ENCODE results near the gene DYNC1LI2. TPM values are rescaled to one million over a fixed set of nuclear protein-coding genes. Genes with fewer than 3 reads are reported as not detected.
"Not testable (repeated sequence)": the region's sequence is repeated elsewhere in the genome, so short reads cannot be mapped to it uniquely, and the experiment has no call there.

The DYNC1LI2 gene
- total RNA-seq: 100 to 1,000 TPM; 138 to 162 TPM

GRCh38 chr16:66751303-66751991, at the start of gene DYNC1LI2:
Gene DYNC1LI2 (minus strand): TSS chr16:66751609. CDS start chr16:66751591, 18 bp downstream.
- intact Hi-C loops (cut with DNase I): no loop called here
- no peaks in the 10 kb centered on the region for H3K9me3 ChIP-seq
- peak within 1 kb of the TSS; percentile 99 for H3K4me3 ChIP-seq
- H3K4me1 ChIP-seq: peaks cover 10% of the 10 kb centered on the region
- TF ChIP-seq CTCF (IDR thresholded peaks at IDR 0.05): peak; percentile 75
- H3K9ac ChIP-seq (ENCODE audit: low read depth in 2 of 2, low read length in 2 of 2): peak within 1 kb of the TSS; percentile 95 to 99
- peak; percentile 78 for DNase-seq
- H3K27me3 ChIP-seq: no peaks in the 10 kb centered on the region
- H3K36me3 ChIP-seq: no peaks in the 10 kb centered on the region
- H3K27ac ChIP-seq: peak within 1 kb of the TSS; percentile 80

- H3K4me1 ChIP-seq: no peaks in the 10 kb centered on the region
- H3K36me3 ChIP-seq: peaks cover 6% of the 10 kb centered on the region
- H3K9ac ChIP-seq (ENCODE audit: low read depth in 2 of 2, low read length in 2 of 2): no peak overlapping the region
- no peak for DNase-seq
- H3K27me3 ChIP-seq: no peaks in the 10 kb centered on the region
- H3K9me3 ChIP-seq: no peaks in the 10 kb centered on the region
- intact Hi-C loops (cut with DNase I): no loop called here
- TF ChIP-seq CTCF (IDR thresholded peaks at IDR 0.05): no peak
- H3K27ac ChIP-seq: no peak overlapping the region
- H3K4me3 ChIP-seq: no peak overlapping the region
Observed at GRCh38 chr16:66800856-66801255, 49.4 kb upstream of the DYNC1LI2 start.

- no peak for DNase-seq
- intact Hi-C loops (cut with DNase I): no loop called here
- TF ChIP-seq CTCF (IDR thresholded peaks at IDR 0.05): no peak
- Histone ChIP-seq H3K4me1 (no peaks in the 10 kb centered on the region), H3K4me3 (no peak overlapping the region), H3K9ac (ENCODE audit: low read depth in 2 of 2, low read length in 2 of 2) (no peak overlapping the region), H3K27ac (no peak overlapping the region), H3K36me3 (no peaks in the 10 kb centered on the region), H3K27me3 (no peaks in the 10 kb centered on the region), H3K9me3 (no peaks in the 10 kb centered on the region)
Observed at GRCh38 chr16:66798161-66798560, 46.8 kb upstream of the DYNC1LI2 start.

GRCh38 chr16:66793984-66794383, 42.6 kb upstream of the DYNC1LI2 start:
- H3K36me3 ChIP-seq; H3K27ac ChIP-seq; intact Hi-C loops (cut with DNase I); H3K9ac ChIP-seq (ENCODE audit: low read depth in 2 of 2, low read length in 2 of 2); H3K27me3 ChIP-seq; DNase-seq; H3K4me1 ChIP-seq; H3K9me3 ChIP-seq; H3K4me3 ChIP-seq: not testable (repeated sequence)

- no peak for DNase-seq
- H3K9me3 ChIP-seq: no peaks in the 10 kb centered on the region
- intact Hi-C loops (cut with DNase I): no loop called here
- no peaks in the 10 kb centered on the region for H3K4me1 ChIP-seq
- H3K27ac ChIP-seq: no peak overlapping the region
- no peaks in the 10 kb centered on the region for H3K27me3 ChIP-seq
- H3K4me3 ChIP-seq: no peak overlapping the region
- H3K36me3 ChIP-seq: no peaks in the 10 kb centered on the region
- H3K9ac ChIP-seq (ENCODE audit: low read depth in 2 of 2, low read length in 2 of 2): no peak overlapping the region
- TF ChIP-seq CTCF (IDR thresholded peaks at IDR 0.05): no peak
Observed at GRCh38 chr16:66790130-66790733, 38.8 kb upstream of the DYNC1LI2 start.

GRCh38 chr16:66787427-66787826, 36.0 kb upstream of the DYNC1LI2 start:
- H3K27ac ChIP-seq: no peak overlapping the region
- DNase-seq: no peak
- intact Hi-C loops (cut with DNase I): loop anchor here (10.0 kb wide), 1 partner anchor 57 kb away; the partner anchor contains the start of gene CA7
- no peaks in the 10 kb centered on the region for H3K36me3 ChIP-seq
- no peaks in the 10 kb centered on the region for H3K27me3 ChIP-seq
- no peak overlapping the region for H3K4me3 ChIP-seq
- no peaks in the 10 kb centered on the region for H3K4me1 ChIP-seq
- H3K9me3 ChIP-seq: no peaks in the 10 kb centered on the region
- TF ChIP-seq CTCF (IDR thresholded peaks at IDR 0.05): no peak
- H3K9ac ChIP-seq (ENCODE audit: low read depth in 2 of 2, low read length in 2 of 2): no peak overlapping the region
